Sigmoid colon (tissue), 7 donors: ENCODE results near the gene ALDH3B2. TPM values are rescaled to one million over a fixed set of nuclear protein-coding genes. Genes with fewer than 3 reads are reported as not detected.
"Not testable (repeated sequence)": the region's sequence is repeated elsewhere in the genome, so short reads cannot be mapped to it uniquely, and the experiment has no call there.

Experiments
- DNase-seq: peaks from one replicate; pipeline ENCODE4 v3.0.0-alpha.2; 2019
- H3K27ac ChIP-seq, 4 donors: fragments of 200-600 bp; sonication (generic); one replicate each; pipeline ENCODE4 v1.5.1; 2016 to 2019; ENCODE audit warnings: mild to moderate bottlenecking in 1 of 4
- H3K27me3 ChIP-seq, 3 donors: fragments of 200-600 bp; sonication (generic); one replicate each; pipeline ENCODE4 v1.5.1; 2019; ENCODE audit warnings: mild to moderate bottlenecking in 1 of 3
- H3K36me3 ChIP-seq, 4 donors: fragments of 200-600 bp; sonication (generic); one replicate each; pipeline ENCODE4 v1.5.1; 2016 to 2019
- H3K4me1 ChIP-seq, 4 donors: fragments of 200-600 bp; sonication (generic); one replicate each; pipeline ENCODE4 v1.5.1; 2017 to 2019
- H3K4me3 ChIP-seq, 4 donors: fragments of 200-600 bp; sonication (generic); one replicate each; pipeline ENCODE4 v1.5.1; 2017 to 2019; ENCODE audit warnings: mild to moderate bottlenecking in 2 of 4, moderate library complexity in 1 of 4
- H3K9me3 ChIP-seq, 4 donors: fragments of 200-600 bp in 3 of 4; sonication (generic) in 3 of 4; one replicate each; pipeline versions ENCODE4 v1.5.1 to v1.6.1; 2013 to 2019
- CTCF ChIP-seq, 4 experiments: fragments of 450-650 bp in 3 of 4; fragments of 200-600 bp in 1 of 4; IDR thresholded peaks; one replicate each; pipeline ENCODE4 v1.5.1; 2016 to 2019; ENCODE audit warnings: antibody characterized with exemption in 4 of 4, mild to moderate bottlenecking in 3 of 4, moderate library complexity in 2 of 4
- EP300 ChIP-seq, 4 donors: sonication (generic); formaldehyde crosslinking; IDR thresholded peaks; one replicate each; pipeline ENCODE4 v1.6.1; 2017; ENCODE audit warnings: antibody characterized with exemption in 4 of 4
- POLR2A ChIP-seq, 2 donors: fragments of 450-650 bp; IDR thresholded peaks; one replicate each; pipeline ENCODE4 v1.6.1; 2016; ENCODE audit warnings: antibody characterized with exemption in 2 of 2, mild to moderate bottlenecking in 2 of 2, moderate library complexity in 2 of 2
- POLR2AphosphoS5 ChIP-seq, 4 donors: sonication (generic); formaldehyde crosslinking; IDR thresholded peaks; one replicate each; pipeline ENCODE4 v1.6.1; 2017; ENCODE audit warnings: antibody characterized with exemption in 4 of 4
- WGBS, 2 donors: extraction: QIAGEN DNeasy Blood & Tissue Kit; methylation state at CpG; one replicate each; pipeline ENCODE4 v1.1.7; 2013; 5-methylcytosine and 5-hydroxymethylcytosine counted together
- intact Hi-C: fragments of 100-400 bp; cut with DNase I; formaldehyde crosslinking; loops from one replicate; pipeline ENCODE4 v1.15.1; 2023
- polyA plus RNA-seq, 3 donors: library from polyadenylated mRNA; stranded (reverse); fragments of 200-250 nt; gene quantifications; one replicate each; pipeline ENCODE4 v1.2.3, GENCODE V29; 2013
- total RNA-seq, 4 donors: library from RNA; depleted of rRNA; stranded (reverse); fragments of >200 nt; gene quantifications; one replicate each; pipeline ENCODE4 v1.1.0, GENCODE V29; 2016
- donor health status: healthy with polysubstance abuse.
- donor health status: Bipolar disorder and iron deficiency.
- donor health status: healthy.

The ALDH3B2 gene
- total and polyA plus RNA-seq, 7 donors: 0.38 TPM; not detected in 6

- intact Hi-C loops: no loop called here
- TF ChIP-seq POLR2A (IDR thresholded peaks at IDR 0.05): no peak
- TF ChIP-seq POLR2AphosphoS5 (IDR thresholded peaks at IDR 0.05): no peak
- TF ChIP-seq EP300 (IDR thresholded peaks at IDR 0.05): no peak
- no peak for TF ChIP-seq CTCF (IDR thresholded peaks at IDR 0.05)
- Histone ChIP-seq H3K27me3 (no peaks in the 10 kb centered on the region), H3K36me3 (no peaks in the 10 kb centered on the region), H3K27ac (no peak overlapping the region), H3K4me1 (peaks cover 0 to 6% (median 5%) of the 10 kb centered on the region in 4 donors), H3K4me3 (no peak overlapping the region), H3K9me3 (no peaks in the 10 kb centered on the region)
- 93% methylated on average over 28 of the region's 28 CpGs for WGBS, 2 donors
- DNase-seq: no peak
Observed at GRCh38 chr11:67694875-67695555, 20.6 kb upstream of the ALDH3B2 start.

GRCh38 chr11:67691149-67691548, 16.7 kb upstream of the ALDH3B2 start:
- H3K36me3 ChIP-seq: no peaks in the 10 kb centered on the region
- no peak overlapping the region for H3K4me3 ChIP-seq
- no peaks in the 10 kb centered on the region for H3K27me3 ChIP-seq
- 48 to 50% methylated on average over 2 of the region's 2 CpGs for WGBS, 2 donors
- no peak overlapping the region for H3K27ac ChIP-seq
- H3K4me1 ChIP-seq: no peaks in the 10 kb centered on the region
- intact Hi-C loops: no loop called here
- DNase-seq: no peak
- H3K9me3 ChIP-seq: no peaks in the 10 kb centered on the region
- TF ChIP-seq CTCF (IDR thresholded peaks at IDR 0.05) (no peak), POLR2A (IDR thresholded peaks at IDR 0.05) (no peak)

GRCh38 chr11:67689178-67689577, 14.8 kb upstream of the ALDH3B2 start:
- H3K4me3 ChIP-seq: no peak overlapping the region
- no peaks in the 10 kb centered on the region for H3K4me1 ChIP-seq
- intact Hi-C loops: no loop called here
- WGBS, 2 donors: 86% methylated on average over 4 of the region's 4 CpGs
- no peak overlapping the region for H3K27ac ChIP-seq
- no peaks in the 10 kb centered on the region for H3K9me3 ChIP-seq
- no peak for DNase-seq
- no peaks in the 10 kb centered on the region for H3K36me3 ChIP-seq
- TF ChIP-seq CTCF (IDR thresholded peaks at IDR 0.05) (no peak), EP300 (IDR thresholded peaks at IDR 0.05) (no peak), POLR2AphosphoS5 (IDR thresholded peaks at IDR 0.05) (no peak), POLR2A (IDR thresholded peaks at IDR 0.05) (no peak)
- H3K27me3 ChIP-seq: no peaks in the 10 kb centered on the region

- no peaks in the 10 kb centered on the region for H3K9me3 ChIP-seq
- no peaks in the 10 kb centered on the region for H3K36me3 ChIP-seq
- H3K4me3 ChIP-seq: no peak overlapping the region
- TF ChIP-seq POLR2AphosphoS5 (IDR thresholded peaks at IDR 0.05) (no peak), EP300 (IDR thresholded peaks at IDR 0.05) (no peak)
- whole genome bisulfite sequencing, 2 donors: 89 to 92% methylated on average over 2 of the region's 2 CpGs
- intact Hi-C loops: no loop called here
- no peaks in the 10 kb centered on the region for H3K27me3 ChIP-seq
- no peak for DNase-seq
- H3K4me1 ChIP-seq: no peaks in the 10 kb centered on the region
- no peak overlapping the region for H3K27ac ChIP-seq
Observed at GRCh38 chr11:67687986-67688385, 13.6 kb upstream of the ALDH3B2 start.

GRCh38 chr11:67685641-67686332, 11.4 kb upstream of the ALDH3B2 start:
- H3K4me1 ChIP-seq, H3K4me3 ChIP-seq, H3K27me3 ChIP-seq, H3K36me3 ChIP-seq, intact Hi-C loops, H3K27ac ChIP-seq, DNase-seq, H3K9me3 ChIP-seq: not testable (repeated sequence)
- WGBS, 2 donors: 51 to 60% methylated on average over 8 of the region's 8 CpGs

- H3K4me1 ChIP-seq, DNase-seq, H3K27ac ChIP-seq, intact Hi-C loops, H3K9me3 ChIP-seq, H3K4me3 ChIP-seq, H3K27me3 ChIP-seq, H3K36me3 ChIP-seq: not testable (repeated sequence)
- WGBS, 2 donors: 64 to 74% methylated on average over 14 of the region's 14 CpGs
Observed at GRCh38 chr11:67682126-67683034, 8.0 kb upstream of the ALDH3B2 start.
